ENCODE data around the gene EID3. TPM values are rescaled to one million over a fixed set of nuclear protein-coding genes. Genes with fewer than 3 reads are reported as not detected.

EID3 gene
- total and polyA plus RNA-seq, 2 experiments from 2014 or later = 3.3 to 3.4 TPM

GRCh38 chr12:104350211-104351056 is 46.9 kb downstream of the EID3 start (continued):
- TF ChIP-seq ETS1 (IDR thresholded peaks at IDR 0.05) (no peak), CREB1 (CRISPR knock-in tag; IDR thresholded peaks at IDR 0.05; ENCODE audit: low read depth) (no peak)
- TF ChIP-seq, protein P1, sequence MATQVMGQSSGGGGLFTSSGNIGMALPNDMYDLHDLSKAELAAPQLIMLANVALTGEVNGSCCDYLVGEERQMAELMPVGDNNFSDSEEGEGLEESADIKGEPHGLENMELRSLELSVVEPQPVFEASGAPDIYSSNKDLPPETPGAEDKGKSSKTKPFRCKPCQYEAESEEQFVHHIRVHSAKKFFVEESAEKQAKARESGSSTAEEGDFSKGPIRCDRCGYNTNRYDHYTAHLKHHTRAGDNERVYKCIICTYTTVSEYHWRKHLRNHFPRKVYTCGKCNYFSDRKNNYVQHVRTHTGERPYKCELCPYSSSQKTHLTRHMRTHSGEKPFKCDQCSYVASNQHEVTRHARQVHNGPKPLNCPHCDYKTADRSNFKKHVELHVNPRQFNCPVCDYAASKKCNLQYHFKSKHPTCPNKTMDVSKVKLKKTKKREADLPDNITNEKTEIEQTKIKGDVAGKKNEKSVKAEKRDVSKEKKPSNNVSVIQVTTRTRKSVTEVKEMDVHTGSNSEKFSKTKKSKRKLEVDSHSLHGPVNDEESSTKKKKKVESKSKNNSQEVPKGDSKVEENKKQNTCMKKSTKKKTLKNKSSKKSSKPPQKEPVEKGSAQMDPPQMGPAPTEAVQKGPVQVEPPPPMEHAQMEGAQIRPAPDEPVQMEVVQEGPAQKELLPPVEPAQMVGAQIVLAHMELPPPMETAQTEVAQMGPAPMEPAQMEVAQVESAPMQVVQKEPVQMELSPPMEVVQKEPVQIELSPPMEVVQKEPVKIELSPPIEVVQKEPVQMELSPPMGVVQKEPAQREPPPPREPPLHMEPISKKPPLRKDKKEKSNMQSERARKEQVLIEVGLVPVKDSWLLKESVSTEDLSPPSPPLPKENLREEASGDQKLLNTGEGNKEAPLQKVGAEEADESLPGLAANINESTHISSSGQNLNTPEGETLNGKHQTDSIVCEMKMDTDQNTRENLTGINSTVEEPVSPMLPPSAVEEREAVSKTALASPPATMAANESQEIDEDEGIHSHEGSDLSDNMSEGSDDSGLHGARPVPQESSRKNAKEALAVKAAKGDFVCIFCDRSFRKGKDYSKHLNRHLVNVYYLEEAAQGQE (IDR thresholded peaks at IDR 0.05; ENCODE audit: unreplicated experiment) = no peak

DNA sequence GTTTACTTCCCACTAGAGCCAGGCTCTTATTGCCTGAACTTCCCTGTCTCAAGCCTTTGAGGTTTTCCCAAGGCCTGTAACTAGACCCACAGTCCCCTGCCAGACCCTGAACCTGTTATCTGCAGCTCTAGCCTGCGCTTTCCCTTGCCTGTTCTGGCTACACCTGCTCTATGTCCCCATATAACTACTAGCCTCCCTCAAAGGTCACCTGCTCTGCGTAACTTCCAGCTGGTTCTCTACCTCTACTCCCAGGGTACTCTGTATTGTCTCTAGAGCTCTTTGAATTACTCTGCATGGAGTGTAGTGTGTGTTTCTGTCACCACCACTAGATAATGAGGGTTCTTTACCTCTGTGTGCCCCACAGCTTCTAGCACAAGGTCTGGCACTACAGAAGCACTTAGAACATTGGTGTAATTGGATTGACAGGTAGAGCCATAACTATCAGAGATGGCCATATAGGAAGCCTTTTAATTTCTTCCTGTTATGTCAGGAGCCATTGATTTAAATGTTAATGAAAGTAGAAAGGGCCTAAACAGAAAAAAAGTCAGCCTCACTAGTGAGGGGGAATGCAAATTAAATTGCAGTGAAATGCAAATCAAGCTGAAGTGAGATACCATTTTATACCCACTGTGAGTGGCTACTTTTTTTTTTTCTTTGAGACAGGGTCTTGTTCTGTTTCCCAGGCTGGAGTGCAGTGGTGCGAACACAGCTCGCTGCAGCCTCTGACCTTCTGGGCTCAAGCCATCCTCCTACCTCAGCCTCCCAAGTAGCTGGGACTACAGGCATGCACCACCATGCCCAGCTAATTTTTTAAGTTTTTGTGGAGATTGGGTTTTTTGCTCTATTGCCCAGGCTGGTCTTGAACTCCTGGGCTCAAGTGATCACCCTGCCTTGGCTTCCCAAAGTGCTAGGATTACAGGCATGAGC is 47.8 kb downstream of the EID3 start:
- no peaks in the 10 kb centered on the region for H3K27me3 ChIP-seq (ENCODE audit: insufficient read depth)
- H2AFZ ChIP-seq = no peak overlapping the region
- H3K4me3 ChIP-seq = no peak overlapping the region
- H3K27ac ChIP-seq (ENCODE audit: low read depth) = peak overlapping the region; percentile 63; the same call in 1 of the 2 replicates
- peaks cover 9% of the 10 kb centered on the region for H3K27me3 Mint-ChIP-seq (ENCODE audit: insufficient read depth, low read depth, poor library complexity)
- no peaks in the 10 kb centered on the region for H3K9me3 Mint-ChIP-seq
- H3K79me2 ChIP-seq (replicated peaks; ENCODE audit: insufficient read depth) = peaks cover 6% of the 10 kb centered on the region
- peak overlapping the region; percentile 1; the same call in 1 of the 3 replicates for H3K4me3 Mint-ChIP-seq
- H3K27ac Mint-ChIP-seq = peak overlapping the region; percentile 87
- ATAC-seq (peak; percentile 83), DNase-seq (ENCODE audit: low spot score) (peak; percentile 37)
- H3K4me2 ChIP-seq = peak overlapping the region; percentile 40
- peaks cover 41% of the 10 kb centered on the region for H3K36me3 Mint-ChIP-seq (ENCODE audit: low read depth)
- H3K4me1 Mint-ChIP-seq = peaks cover 35% of the 10 kb centered on the region
- TF ChIP-seq CREB1 (CRISPR knock-in tag; IDR thresholded peaks at IDR 0.05; ENCODE audit: low read depth) = no peak
- H4K20me1 ChIP-seq (replicated peaks; ENCODE audit: insufficient read depth) = peaks cover 9% of the 10 kb centered on the region
- H3F3A ChIP-seq (replicated peaks; ENCODE audit: low read depth) = no peaks in the 10 kb centered on the region
- H3K9me2 ChIP-seq (ENCODE audit: insufficient read depth) = no peaks in the 10 kb centered on the region
- peaks cover 35% of the 10 kb centered on the region for H3K4me1 ChIP-seq (ENCODE audit: insufficient read depth)
- H3K36me3 ChIP-seq (ENCODE audit: insufficient read depth) = peaks cover 13% of the 10 kb centered on the region; the same call in 1 of the 2 replicates

All from GM23338 (cell line).